GM04504 (cell line): ENCODE data around the gene IQCE.

Source experiments
- DNase-seq: peaks from one replicate; pipeline ENCODE4 v3.0.0-alpha.2; 2012; ENCODE audit warnings: low read depth

Gene IQCE

DNA sequence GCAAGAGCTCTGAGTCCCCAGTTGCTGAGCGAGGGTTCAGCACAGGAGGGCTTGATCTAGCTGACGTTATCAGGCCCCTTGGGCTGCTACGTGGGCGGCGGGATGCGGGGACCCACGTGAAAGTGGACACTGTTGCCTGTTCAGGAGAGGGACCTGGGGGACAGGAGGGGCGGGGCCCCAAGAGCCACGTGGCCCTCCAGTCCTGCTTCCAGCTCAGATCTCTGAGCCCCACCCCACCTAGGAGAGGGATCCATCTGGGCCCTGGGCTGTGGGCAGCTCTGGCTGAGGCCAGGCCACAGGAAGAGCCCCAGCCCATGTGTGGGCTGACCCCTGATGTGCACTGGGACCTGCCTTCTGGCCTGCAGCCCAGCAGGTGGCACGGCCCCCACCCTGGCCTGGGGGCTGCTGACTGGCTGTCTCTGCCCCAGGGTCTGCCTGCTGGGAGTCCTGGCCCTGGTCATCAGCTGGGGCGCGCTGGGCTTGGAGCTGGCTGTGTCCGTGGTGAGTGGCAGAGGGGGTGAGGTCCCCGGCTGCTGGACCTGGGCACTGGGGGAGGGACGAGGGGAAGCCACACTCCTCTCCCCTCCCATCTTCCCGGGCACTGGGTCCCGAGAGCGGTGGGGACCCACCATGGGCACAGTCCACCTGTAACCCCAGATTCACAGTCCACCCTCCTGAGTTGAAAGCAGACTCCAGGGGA lies 90.5 kb downstream of the IQCE start:
- no peak for DNase-seq

DNA sequence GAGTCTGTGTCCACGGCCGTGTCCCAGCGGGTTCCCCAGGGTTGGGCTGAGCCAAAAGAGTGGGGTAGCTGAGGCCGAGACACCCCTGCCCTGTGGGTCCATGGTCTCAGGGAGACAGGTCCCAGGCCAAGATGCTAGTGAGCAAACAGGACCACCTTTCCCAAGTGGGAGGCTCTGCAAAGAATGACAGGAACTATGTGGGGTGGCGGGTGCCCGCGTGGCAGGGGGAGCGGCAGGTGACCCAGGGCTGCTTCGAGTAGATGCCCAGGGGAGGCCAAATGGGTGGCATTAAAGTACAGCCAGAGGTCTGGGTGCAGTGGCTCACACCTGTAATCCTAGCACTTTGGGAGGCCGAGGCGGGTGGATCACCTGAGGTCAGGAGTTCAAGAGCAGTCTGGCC lies 91.2 kb downstream of the IQCE start:
- no peak for DNase-seq

DNA sequence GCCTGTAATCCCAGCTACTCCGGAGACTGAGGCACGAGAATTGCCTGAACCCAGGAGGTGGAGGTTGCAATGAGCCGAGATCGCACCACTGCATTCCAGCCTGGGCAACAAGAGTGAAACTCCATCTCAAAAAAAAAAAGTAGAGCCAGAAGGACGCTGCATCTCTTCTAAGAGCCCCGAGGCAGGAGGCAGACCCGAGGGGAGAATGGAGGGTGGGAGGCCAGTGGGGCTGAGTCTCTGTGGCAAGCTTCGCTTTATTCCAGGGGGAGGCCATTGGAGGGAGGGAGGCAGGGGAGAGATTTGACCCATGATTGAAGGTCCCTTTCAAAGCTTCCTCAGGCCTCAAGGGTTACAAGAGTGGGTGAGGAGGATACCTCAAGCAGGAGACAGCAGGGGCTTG lies 91.7 kb downstream of the IQCE start:
- DNase-seq, result no peak

DNA sequence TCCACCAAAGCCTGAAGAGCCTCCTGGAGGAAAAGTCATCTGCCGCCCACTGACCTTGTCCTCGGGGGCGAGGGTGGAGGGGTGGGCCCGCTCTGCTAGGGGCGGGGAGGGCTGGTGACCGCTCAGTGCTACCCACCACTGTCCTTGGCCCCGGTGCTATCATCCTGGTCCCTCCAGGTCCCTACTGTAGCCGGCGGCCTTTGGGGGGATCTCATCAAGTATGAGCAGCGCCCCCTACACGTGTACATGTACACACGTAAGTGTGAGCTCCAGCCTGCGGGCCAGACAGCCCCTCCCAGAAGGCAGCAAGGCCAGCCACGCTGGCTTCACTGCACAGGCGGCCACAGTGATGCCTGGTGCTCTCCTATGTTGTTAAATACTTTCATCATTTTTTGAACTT lies 92.6 kb downstream of the IQCE start:
- DNase-seq, result no peak

DNA sequence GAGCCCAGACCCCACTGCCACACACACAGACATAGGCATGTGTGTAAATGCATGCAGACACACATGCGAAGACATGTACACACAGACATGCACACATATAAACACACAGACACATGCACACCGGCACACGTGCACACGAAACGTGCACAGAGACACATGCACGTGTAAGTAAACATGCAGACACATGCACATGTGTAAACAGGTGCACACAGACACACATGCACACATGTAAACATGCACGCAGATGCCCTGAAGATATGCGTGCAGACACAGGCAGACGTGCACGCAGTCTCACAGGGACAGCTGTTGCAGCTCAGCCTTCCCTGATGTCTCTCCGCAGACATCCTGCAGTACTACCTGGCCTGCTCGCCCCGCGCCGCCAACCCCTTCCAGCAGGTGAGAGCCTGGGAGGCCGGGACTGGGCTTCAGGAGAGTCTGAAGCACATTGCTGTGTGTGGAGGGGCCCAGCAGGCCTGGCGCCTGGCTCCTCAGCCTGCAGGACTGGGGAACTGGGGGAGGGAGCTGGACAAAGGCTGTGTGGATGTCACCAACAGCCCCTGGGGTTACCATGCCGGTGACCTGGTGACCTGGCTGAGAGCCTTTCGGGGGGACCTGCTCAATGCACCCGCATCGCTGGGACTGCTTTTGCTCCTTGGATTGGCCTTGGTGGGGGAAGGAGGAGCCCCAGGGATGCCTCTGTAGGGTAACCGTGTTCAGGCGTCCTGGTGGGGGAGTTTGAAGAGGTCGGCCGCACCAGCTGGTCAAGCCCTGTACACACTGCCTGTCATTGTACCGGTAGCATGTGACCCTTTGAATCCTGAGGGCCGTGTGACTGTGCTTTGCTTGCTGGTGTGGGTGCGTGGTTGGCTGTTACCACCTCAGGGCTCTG lies 93.3 kb downstream of the IQCE start:
- no peak for DNase-seq

DNA sequence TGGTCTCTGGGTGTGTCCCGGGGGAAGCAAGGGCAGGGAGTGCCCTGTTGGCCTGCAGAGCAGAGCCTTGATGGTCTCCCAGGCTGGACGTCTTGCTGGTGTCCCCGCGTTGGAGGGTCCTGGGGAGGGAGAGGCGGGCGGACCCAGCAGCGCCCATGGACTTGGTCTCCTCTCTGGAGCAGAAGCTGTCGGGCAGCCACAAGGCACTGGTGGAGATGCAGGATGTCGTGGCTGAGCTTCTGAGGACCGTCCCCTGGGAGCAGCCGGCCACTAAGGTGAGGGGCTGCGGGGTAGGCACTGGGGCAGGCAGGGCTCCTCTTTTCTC lies 93.9 kb downstream of the IQCE start:
- no peak for DNase-seq

DNA sequence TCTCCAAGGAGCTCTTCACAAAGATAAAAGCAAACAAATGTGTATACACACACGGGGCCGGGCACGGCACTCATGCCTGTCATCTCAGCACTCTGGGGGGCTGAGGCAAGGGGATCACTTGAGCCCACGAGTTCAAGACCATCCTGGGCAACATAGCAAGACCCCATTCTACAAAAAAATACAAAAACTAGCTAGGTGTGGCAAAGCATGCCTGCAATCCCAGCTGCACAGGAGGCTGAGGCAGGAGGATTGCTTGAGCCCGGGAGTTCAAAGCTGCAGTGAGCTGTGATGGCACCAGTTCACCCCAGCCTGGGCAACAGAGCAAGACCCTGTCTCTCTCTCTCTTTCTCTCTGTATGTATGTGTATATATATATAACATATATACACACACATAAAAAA lies 95.3 kb downstream of the IQCE start:
- no peak for DNase-seq

DNA sequence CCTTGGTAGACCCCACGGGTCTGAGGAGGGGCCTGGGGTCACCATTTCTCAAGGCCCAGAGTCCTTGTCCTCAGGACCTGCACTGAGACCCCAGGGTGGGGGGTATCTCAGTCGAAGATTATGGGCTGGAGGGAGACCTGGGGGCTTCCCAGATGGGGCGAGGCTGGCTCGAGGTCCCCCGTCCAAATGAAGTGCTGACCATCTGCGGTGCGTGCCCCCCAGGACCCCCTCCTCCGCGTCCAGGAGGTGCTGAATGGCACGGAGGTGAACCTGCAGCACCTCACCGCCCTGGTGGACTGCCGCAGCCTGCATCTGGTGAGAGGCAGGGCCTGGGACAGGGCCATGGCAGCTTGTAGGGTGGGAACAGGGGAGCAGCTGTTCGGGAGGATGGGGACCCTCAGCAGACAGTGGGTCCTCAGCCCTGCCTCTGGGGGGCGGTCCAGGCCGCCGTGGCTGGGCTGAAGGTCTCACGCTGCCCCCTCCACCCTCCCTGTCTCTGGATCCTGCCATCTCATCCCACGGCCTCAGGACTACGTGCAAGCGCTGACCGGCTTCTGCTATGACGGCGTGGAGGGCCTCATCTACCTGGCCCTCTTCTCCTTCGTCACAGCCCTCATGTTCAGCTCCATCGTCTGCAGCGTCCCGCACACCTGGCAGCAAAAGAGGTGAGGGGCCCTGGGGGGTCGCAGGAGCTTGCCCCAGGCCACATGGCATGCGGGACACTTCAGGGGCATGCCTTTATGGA lies 97.3 kb downstream of the IQCE start:
- DNase-seq, result no peak

DNA sequence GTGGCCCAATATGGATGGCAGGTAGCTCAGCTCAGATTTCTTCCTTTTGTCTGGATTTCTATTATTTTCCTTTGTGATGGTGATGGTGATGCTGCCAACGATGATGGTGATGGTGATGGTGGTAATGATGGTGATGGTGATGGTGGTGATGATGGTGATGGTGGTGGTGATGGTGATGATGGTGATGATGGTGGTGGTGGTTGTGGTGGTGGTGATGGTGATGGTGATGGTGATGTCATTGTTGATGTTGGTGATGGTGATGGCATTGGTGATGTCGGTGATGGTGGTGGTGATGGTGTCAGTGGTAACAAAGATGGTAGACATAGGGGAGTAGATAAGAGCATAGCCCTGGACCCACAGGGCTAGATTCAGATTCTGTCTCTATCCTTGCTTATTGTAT lies 98.4 kb downstream of the IQCE start:
- no peak for DNase-seq

DNA sequence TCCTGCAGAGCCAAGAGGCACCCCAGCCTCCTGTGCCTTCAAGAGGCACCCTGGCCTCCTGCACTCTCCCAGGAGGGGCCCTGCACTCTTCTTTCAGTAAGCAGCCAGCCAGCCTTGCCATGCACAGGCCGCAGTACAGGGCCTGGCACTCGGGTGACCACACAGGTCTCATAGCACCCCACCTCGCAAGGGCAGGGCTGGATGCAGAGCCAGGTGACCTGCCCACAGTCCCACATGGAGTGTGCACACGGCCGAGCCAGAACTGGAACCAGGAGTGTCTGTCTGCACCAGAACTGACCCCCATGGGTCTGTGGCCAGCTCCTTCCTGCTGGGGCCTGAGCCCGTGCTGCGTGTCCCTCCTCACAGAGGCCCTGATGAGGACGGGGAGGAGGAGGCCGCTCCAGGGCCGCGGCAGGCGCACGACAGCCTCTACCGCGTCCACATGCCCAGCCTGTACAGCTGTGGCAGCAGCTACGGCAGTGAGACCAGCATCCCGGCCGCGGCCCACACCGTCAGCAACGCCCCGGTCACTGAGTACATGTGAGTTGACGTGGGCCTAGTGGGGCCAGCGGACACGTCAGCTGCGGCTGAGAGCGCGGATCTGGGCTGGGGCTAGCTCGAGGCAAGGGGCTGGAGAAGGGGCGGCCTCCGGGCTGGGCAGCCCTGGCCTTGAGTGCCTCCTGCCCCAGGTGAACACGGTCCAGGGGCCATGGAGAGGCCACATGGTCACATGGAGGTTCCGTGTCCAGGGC lies 99.3 kb downstream of the IQCE start:
- DNase-seq, result no peak

DNA sequence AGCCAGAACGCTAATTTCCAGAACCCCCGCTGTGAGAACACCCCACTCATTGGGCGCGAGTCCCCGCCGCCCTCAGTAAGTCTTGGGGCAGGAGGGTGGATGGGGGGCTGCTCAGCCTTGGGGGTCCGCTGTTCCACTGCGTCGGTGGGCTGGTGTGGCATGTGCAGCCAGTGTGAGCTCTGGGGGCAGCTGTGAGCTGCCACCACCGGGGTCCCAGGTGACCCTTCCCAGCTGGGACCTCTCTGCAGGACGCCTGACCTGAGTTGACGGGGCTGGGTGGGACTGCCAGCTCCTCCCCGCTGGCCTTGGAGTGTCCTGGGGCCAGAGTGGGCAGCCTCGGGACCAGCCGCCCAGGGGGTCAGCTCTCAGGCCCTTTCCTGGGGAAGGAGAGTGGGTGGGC lies 100.2 kb downstream of the IQCE start:
- no peak for DNase-seq

DNA sequence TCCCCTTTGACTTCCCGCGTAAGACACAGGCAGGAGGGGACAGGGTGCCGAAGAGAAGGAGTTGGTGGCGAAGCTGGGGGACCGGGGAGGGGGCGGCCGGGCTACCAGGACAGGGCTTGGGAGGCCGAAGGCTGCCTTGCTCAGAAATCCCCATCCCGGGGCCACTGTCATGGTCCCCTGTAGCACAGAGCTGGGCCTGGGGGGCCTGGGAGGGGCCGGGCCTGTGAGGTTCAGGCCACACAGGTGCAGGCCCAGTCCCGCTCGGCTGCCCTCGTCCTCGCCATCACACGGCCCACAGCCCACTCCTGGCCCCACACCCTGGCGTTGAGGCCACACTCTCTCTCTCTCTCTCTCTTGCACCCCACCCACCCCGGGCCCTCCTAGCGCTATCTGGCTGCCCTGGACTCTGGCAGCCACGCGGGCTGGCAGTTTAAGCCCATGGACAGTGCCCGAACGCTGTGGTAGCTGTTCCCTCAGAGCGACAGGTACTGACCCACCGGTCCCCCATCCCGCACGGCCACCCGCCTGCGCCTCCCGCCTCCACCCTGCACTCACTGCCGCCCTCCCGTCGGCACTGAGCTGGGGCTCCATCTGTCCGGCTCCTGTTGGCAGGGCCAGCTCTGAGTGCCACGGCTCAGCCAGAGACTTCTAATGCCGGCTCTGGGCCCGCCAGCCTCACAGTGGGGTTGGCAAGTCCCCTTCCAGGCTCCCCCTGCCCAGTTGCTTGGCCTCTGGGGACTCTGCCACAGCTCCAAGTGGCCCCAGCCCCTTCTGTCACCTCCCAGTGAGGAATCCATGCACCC lies 101.0 kb downstream of the IQCE start:
- DNase-seq, result no peak

DNA sequence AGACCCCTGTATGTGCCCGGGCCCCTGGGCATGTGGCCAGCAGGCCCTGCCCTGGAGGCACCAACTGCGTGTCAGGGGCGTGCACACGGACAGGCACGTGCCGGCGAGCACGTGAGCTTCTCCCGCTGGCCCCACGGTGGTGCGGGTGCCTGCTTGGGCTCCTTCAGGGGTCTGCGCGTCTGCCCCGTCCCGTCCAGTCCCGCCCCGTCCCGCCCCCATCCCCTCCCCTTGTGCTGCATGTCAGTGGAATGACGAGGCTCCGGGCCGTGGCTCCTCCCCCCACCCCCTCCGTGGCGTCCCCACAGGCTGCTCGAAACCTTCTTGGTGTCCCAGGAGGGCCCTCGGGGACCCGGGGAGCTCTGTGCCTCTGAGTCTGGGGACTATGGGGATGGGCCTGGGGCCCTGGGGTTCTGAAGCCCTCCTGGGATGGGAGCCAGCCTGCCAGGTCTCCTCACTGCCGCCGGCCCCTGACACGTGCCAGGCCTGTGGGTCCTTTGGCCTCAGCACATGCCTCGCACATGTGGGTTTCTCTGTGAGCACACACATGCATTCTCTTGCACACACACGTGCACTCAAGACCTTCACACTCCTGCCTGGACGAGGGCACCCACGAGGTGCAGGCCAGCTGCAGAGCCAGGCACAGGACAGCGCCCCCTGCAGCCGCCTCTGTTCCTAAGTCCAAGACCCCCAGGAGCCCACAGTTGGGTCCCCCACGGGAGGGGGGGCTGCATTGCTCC lies 101.7 kb downstream of the IQCE start:
- DNase-seq, result no peak

DNA sequence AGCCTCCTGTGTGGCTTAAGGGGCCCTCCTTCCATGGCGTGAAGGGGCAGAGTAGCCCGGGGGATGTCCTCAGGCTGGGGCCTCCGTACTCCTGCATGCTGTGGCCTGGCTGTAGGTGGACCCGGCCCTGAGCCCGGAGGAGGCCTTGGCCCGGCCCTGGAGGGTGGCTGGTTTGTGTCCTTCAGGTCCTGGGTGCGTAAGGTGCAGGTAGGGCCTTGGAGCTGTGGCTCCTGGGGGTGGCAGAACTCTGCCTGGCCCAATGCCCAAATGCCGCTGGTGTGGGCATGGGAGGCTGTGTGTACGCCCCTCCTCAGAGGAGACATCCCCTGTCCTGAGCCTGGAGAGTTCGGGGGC lies 102.3 kb downstream of the IQCE start:
- DNase-seq, result no peak

DNA sequence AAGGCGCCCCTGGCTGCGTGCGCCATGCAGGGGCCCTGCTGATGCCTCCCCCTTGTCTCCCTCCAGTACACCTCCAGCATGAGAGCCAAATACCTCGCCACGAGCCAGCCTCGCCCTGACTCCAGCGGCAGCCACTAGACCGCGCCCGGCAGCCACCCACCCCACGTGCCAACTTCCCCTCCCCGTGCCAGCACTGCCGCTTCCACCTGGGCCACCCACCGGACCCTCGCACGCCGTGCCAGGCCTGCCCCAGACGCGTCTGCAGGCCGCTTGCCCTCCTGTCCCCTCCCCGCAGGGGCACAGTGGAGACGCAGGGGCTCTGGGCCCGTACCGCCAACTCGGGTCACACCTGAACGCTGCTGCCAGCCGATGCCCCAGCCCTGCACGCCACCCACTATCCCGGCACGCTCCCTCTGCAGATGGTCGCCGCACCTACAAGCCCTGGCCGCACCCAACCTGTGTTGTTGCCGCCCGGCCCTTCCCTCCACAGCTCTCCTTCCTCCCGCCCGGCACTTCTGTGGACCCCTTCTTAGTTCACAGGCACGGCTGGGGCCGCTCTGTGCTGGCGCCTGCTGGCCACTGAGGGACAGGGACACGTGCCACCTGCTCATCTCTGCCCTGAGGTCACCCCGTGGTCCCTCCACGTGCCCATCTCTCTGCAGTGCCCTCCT lies 103.0 kb downstream of the IQCE start:
- DNase-seq, result no peak

DNA sequence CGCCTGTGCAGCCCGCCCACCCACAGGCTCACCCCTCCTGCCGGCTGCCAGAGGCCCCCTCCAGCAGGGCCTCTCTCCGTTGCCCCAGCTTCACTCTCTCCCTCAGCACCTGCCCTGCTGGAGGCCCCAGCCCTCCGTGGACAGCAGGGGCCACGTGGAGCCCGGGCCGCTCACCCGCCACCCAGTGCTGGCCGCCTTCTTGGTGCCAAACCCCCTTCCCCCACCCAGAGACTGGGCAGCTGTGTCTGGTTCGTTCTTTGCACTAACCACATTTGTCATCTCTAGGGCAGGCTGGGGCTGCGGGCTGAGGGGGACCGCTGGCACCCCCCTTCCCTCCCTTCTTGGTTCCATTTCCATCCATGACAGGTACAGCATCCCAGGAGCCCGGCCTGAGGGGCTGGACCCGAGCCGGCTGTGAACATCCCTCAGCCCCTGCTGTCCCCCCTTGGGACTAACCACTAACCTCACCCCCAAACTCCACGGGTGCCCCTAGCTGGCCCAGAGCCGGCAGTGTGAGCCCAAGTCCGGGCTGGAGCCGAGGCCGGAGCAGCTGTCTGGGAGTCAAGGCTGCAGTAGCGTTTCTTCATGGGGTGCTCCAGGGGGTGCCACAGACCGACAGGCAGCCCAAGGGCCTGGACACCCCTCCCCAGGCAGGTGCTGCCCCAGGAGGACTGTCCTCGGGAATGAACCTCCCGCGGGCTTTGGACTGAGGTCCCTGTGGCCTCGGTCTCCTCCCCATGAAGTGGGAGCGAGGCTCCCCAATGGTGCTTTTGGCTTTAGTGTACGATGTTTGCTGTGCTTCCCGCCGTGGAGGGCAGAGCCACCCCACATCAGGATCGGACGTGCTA lies 103.7 kb downstream of the IQCE start:
- no peak for DNase-seq

DNA sequence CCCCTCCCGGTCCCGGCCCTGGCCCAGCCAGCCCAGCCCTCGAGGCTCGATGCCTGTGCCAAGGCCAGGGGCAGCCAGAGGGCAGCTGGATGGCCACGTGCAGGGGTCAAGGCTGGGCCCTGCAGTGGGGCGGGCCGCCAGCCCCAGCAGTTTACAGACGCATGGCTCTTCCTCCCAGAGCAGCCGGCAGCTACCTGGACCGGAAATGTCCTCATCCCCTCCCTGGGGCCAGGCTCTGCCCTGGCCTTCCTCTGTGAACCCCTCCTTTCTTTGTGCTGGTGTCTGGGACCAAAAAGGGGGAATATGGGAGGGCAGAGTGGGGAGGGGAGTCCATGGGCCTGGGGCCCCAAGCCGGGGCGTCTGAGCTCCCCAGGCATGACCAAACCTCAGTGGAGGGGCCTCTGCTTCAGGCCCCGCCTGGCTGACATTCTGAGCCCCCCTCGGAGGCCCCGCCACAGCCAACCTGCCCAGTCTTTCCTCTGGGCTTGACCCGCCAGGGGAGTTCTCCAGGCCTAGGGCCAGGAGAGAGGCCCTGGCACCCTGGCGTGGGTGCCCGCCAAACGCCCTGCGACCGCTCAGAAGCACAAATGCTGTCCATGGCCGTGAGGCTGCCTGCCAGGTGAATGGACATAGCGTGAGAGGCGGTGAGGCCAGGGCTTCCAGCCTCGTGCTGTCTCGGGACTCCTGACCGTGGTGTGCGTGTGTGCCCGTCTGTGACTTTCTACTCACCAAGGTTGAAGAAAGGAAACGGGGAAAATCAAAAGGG lies 104.5 kb downstream of the IQCE start:
- no peak for DNase-seq

DNA sequence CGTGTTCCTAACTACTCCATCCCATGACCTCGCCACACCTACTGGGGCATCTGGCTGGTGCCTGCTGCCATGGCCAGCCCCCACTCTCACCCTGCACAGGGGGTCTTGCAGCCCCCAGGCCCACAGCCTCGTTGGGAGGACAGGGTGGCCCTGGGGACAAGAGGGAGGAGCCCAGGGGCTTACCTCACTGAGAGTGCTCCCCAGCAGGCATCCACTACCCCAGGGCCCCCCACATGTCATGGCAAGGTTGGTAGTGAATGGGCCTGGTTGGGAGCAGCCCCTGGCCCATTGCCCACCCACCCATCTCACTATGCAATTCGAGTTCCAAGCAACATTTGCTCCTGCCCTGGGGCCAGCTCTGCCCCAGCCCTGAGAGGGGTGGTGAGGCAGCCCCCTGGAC lies 105.2 kb downstream of the IQCE start:
- DNase-seq, result no peak
